Measurements from ENCODE around the gene CRY2. TPM values are rescaled to one million over a fixed set of nuclear protein-coding genes. Genes with fewer than 3 reads are reported as not detected.

CRY2 gene
- total RNA-seq, 1 donor from 2014 or later = 8.5 TPM

GRCh38 chr11:45906096-45906682 lies 58.9 kb downstream of the CRY2 start:
- H3K36me3 ChIP-seq (ENCODE audit: control insufficient read depth, insufficient read depth, low read length) = no peaks in the 10 kb centered on the region
- H3K27me3 ChIP-seq (ENCODE audit: control insufficient read depth, insufficient read depth, low read length) = no peaks in the 10 kb centered on the region
- no peak for TF ChIP-seq CTCF (IDR thresholded peaks at IDR 0.05; ENCODE audit: insufficient read depth, low read length, poor library complexity, severe bottlenecking)
- DNase-seq (ENCODE audit: low read depth) = no peak
- H3K4me3 ChIP-seq (ENCODE audit: low read depth, low read length) = no peak overlapping the region

GRCh38 chr11:45906965-45907611 lies 59.8 kb downstream of the CRY2 start, which contains the start of gene FREY1:
Gene FREY1, minus strand, starts transcription at chr11:45907271. Its CDS starts 26 bp downstream, at chr11:45907245.
- no peak for DNase-seq (ENCODE audit: low read depth)
- no peak for TF ChIP-seq CTCF (IDR thresholded peaks at IDR 0.05; ENCODE audit: insufficient read depth, low read length, poor library complexity, severe bottlenecking)
- Histone ChIP-seq H3K27me3 (ENCODE audit: control insufficient read depth, insufficient read depth, low read length) (no peaks in the 10 kb centered on the region), H3K36me3 (ENCODE audit: control insufficient read depth, insufficient read depth, low read length) (no peaks in the 10 kb centered on the region), H3K4me3 (ENCODE audit: low read depth, low read length) (no peak within 1 kb of the TSS)

- Histone ChIP-seq H3K4me3 (ENCODE audit: low read depth, low read length) (no peak overlapping the region), H3K36me3 (ENCODE audit: control insufficient read depth, insufficient read depth, low read length) (no peaks in the 10 kb centered on the region), H3K27me3 (ENCODE audit: control insufficient read depth, insufficient read depth, low read length) (no peaks in the 10 kb centered on the region)
- TF ChIP-seq CTCF (IDR thresholded peaks at IDR 0.05; ENCODE audit: insufficient read depth, low read length, poor library complexity, severe bottlenecking) = no peak
- no peak for DNase-seq (ENCODE audit: low read depth)
Observed at GRCh38 chr11:45907911-45908370, 60.7 kb downstream of the CRY2 start.

DNA sequence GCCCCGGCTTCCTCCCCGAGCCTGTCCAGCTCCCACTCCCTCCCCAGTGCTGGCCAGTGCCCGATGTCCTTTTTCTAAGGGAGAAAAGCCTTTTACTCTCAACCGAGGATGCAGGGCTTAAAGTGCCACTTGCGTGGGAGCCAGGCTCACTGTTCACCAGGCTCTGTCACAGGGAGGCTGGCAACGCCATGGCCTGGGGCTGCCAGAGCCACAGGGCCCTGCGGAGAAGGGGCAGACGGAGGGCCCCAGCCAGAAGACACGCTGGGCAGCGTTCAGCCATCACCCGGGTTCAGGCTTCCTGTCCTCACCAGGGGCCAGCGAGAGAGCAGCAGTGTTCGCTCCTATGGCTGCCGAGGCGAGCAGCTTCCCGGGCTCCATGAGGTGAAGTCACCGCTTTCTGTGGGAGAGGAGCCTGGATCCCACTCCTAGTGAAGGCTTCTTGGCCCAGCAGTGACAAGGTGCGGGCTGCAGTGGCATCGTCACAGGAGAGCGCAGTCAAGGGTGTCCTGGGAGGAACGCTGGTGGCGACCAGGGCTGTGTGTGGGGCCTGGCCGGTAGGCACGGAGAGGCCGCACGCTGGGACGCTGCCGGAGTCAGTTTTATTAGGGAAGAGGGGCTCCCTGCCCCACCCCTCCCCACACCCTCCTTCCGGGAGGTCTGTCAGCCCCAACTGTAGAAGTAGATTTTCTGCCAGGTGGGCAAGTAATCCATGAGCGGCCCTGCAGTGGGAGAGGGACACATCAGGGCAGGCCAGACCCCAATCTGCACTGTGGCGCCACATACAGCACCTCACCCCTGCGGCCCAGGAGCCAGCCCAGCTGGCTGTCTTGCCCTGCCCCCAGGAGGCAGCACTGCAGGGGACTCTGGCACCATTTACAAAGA lies 62.6 kb downstream of the CRY2 start:
- Histone ChIP-seq H3K36me3 (ENCODE audit: control insufficient read depth, insufficient read depth, low read length) (peaks cover 2% of the 10 kb centered on the region), H3K4me3 (ENCODE audit: low read depth, low read length) (no peak overlapping the region), H3K27me3 (ENCODE audit: control insufficient read depth, insufficient read depth, low read length) (no peaks in the 10 kb centered on the region)
- no peak for DNase-seq (ENCODE audit: low read depth)
- TF ChIP-seq CTCF (IDR thresholded peaks at IDR 0.05; ENCODE audit: insufficient read depth, low read length, poor library complexity, severe bottlenecking) = no peak

DNA sequence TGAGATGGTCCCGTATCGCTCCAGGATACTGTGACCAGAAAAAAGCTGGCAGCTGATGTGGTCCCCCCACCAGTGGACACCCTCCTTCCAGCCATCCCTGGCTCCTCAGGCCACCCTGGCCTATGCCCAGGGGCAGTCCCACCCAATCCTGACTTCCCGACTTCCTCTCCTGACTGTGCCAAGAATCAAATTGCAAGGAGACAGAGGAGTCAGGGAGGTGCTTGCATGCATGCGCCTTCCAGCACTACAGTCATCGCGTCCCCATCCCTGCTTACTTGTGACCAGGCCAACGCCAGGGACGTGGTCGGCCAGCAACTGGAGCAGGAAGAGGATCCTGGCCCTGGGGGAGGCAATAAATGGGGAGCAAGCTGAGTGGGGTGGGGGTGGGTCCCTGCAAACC lies 63.3 kb downstream of the CRY2 start:
- DNase-seq (ENCODE audit: low read depth) = no peak
- Histone ChIP-seq H3K27me3 (ENCODE audit: control insufficient read depth, insufficient read depth, low read length) (no peaks in the 10 kb centered on the region), H3K36me3 (ENCODE audit: control insufficient read depth, insufficient read depth, low read length) (peaks cover 2% of the 10 kb centered on the region), H3K4me3 (ENCODE audit: low read depth, low read length) (no peak overlapping the region)
- no peak for TF ChIP-seq CTCF (IDR thresholded peaks at IDR 0.05; ENCODE audit: insufficient read depth, low read length, poor library complexity, severe bottlenecking)
